Psoas muscle (tissue), 8 donors: Measurements from ENCODE around the gene CDK1. TPM values are rescaled to one million over a fixed set of nuclear protein-coding genes. Genes with fewer than 3 reads are reported as not detected.

Experiments
- ATAC-seq, 4 donors: fragments of 200-7000 bp; cut with Tn5 transposase; one replicate each; pipeline ENCODE4 v1.9.1; 2020; ENCODE audit warnings: moderate library complexity in 3 of 4, mild to moderate bottlenecking in 2 of 4
- DNase-seq, 2 donors: peaks; one replicate each; pipeline ENCODE4 v3.0.0-alpha.2; 2020
- H3K27ac ChIP-seq: fragments of 200-600 bp; one replicate; pipeline ENCODE4 v1.8.0; 2022
- H3K27me3 ChIP-seq, 3 donors: fragments of 200-600 bp in 1 of 3; one replicate each; pipeline versions ENCODE4 v1.6.1 to v1.8.0; 2013 to 2022; ENCODE audit warnings: low read length in 2 of 3, mild to moderate bottlenecking in 2 of 3, moderate library complexity in 1 of 3; ENCODE audit not compliant: insufficient read depth in 3 of 3
- H3K36me3 ChIP-seq, 2 donors: fragments of 200-600 bp in 1 of 2; one replicate each; pipeline versions ENCODE4 v1.6.1 to v1.8.0; 2013 to 2022; ENCODE audit warnings: low read depth in 1 of 2, mild to moderate bottlenecking in 1 of 2, moderate library complexity in 1 of 2; ENCODE audit not compliant: insufficient read depth in 1 of 2
- H3K4me1 ChIP-seq: fragments of 200-600 bp; one replicate; pipeline ENCODE4 v1.8.0; 2022
- H3K4me3 ChIP-seq: fragments of 200-600 bp; one replicate; pipeline ENCODE4 v1.8.0; 2022; ENCODE audit warnings: mild to moderate bottlenecking
- H3K9me3 ChIP-seq: fragments of 200-600 bp; one replicate; pipeline ENCODE4 v1.8.0; 2022
- CTCF ChIP-seq: fragments of 200-600 bp; IDR thresholded peaks from one replicate; pipeline ENCODE4 v1.8.0; 2022; ENCODE audit warnings: antibody characterized with exemption
- WGBS, 3 donors: extraction: QIAGEN DNeasy Blood & Tissue Kit; methylation state at CpG; one replicate each; pipeline versions ENCODE4 v1.1.6 to v1.1.7; 2013; 5-methylcytosine and 5-hydroxymethylcytosine counted together
- intact Hi-C, 2 donors: fragments of 100-400 bp; cut with DNase I; formaldehyde crosslinking; loops; one replicate each; pipeline versions ENCODE4 v1.11.0 to v1.14.2; 2022
- polyA plus RNA-seq, 3 donors: library from polyadenylated mRNA; stranded (reverse); fragments of 200-250 nt; gene quantifications; one replicate each; pipeline ENCODE4 v1.2.3, GENCODE V29; 2013
- total RNA-seq, 4 donors: library from RNA; stranded (reverse); fragmentation: NEBNext Ultra II Directional in 2 of 4; extraction: Animal tissue kit (Norgen Biotek cat#: 25700) in 2 of 4; gene quantifications; one replicate each; pipeline versions ENCODE4 v1.2.1 to v1.2.4, GENCODE V29; 2021 to 2023
- donor health status: healthy with polysubstance abuse.
- donor health status: DM: no; HTN: no; CAD: no; lungs with moderate emphysema.
- donor health status: Bipolar disorder and iron deficiency.
- donor health status: healthy.
- donor health status: DM: yes; HTN: yes; CAD: no.
- donor health status: DM: no; HTN: no; CAD: no.
- donor health status: DM: no; HTN: no; CAD: no.
- donor health status: DM: yes; HTN: yes; CAD: no.

CDK1 gene
- total and polyA plus RNA-seq, 7 donors = 0.44 to 1.5 (median 0.60) TPM

- ATAC-seq = no peak
Observed at GRCh38 chr10:60737242-60737641, 41.0 kb upstream of the CDK1 start.

GRCh38 chr10:60739558-60739957 lies 38.7 kb upstream of the CDK1 start:
- no peak for ATAC-seq
- Histone ChIP-seq H3K27ac (no peak overlapping the region), H3K36me3 (no peaks in the 10 kb centered on the region), H3K9me3 (no peaks in the 10 kb centered on the region), H3K27me3 (peaks cover 0 to 19% (median 4%) of the 10 kb centered on the region in 3 donors), H3K4me1 (no peaks in the 10 kb centered on the region), H3K4me3 (no peak overlapping the region)
- DNase-seq = no peak
- intact Hi-C loops = no loop called here
- TF ChIP-seq CTCF = no peak

More at GRCh38 chr10:60737242-60737641, 41.0 kb upstream of the CDK1 start:
- Histone ChIP-seq H3K36me3 (no peaks in the 10 kb centered on the region), H3K9me3 (no peaks in the 10 kb centered on the region), H3K4me3 (no peak overlapping the region), H3K27me3 (peaks cover 0 to 42% (median 16%) of the 10 kb centered on the region in 3 donors), H3K27ac (no peak overlapping the region), H3K4me1 (peaks cover 3% of the 10 kb centered on the region)
- no peak for TF ChIP-seq CTCF
- 59 to 73% (median 69%) methylated on average over 5 of the region's 5 CpGs for WGBS, 3 donors
- intact Hi-C loops = no loop called here
- DNase-seq = no peak

- TF ChIP-seq CTCF = no peak
- H3K4me3 ChIP-seq = no peak overlapping the region
- no peak overlapping the region for H3K27ac ChIP-seq
- no peaks in the 10 kb centered on the region for H3K4me1 ChIP-seq
- no peak for DNase-seq
- H3K9me3 ChIP-seq = no peaks in the 10 kb centered on the region
- intact Hi-C loops = no loop called here
- H3K36me3 ChIP-seq = no peaks in the 10 kb centered on the region
- no peak for ATAC-seq
- peaks cover 0 to 5% (median 1%) of the 10 kb centered on the region in 3 donors for H3K27me3 ChIP-seq
- WGBS, 3 donors = 73 to 85% (median 84%) methylated on average over 3 of the region's 3 CpGs
Observed at GRCh38 chr10:60742512-60742911, 35.8 kb upstream of the CDK1 start.

GRCh38 chr10:60747817-60748469 lies 30.3 kb upstream of the CDK1 start:
- DNase-seq = no peak
- WGBS, 3 donors = 59 to 64% (median 60%) methylated on average over 2 of the region's 2 CpGs
- intact Hi-C loops = no loop called here
- TF ChIP-seq CTCF = no peak
- Histone ChIP-seq H3K27ac (no peak overlapping the region), H3K36me3 (no peaks in the 10 kb centered on the region), H3K9me3 (no peaks in the 10 kb centered on the region), H3K27me3 (peaks cover 0 to 3% (median 0%) of the 10 kb centered on the region in 3 donors), H3K4me3 (no peak overlapping the region), H3K4me1 (no peaks in the 10 kb centered on the region)
- ATAC-seq = no peak

- H3K27ac ChIP-seq = no peak overlapping the region
- H3K36me3 ChIP-seq = no peaks in the 10 kb centered on the region
- no peaks in the 10 kb centered on the region for H3K4me1 ChIP-seq
- WGBS, 3 donors = 93 to 96% (median 95%) methylated on average over 1 of the region's 1 CpG
- intact Hi-C loops = no loop called here
- H3K9me3 ChIP-seq = no peaks in the 10 kb centered on the region
- H3K4me3 ChIP-seq = no peak overlapping the region
- no peak for ATAC-seq
- no peak for DNase-seq
- no peak for TF ChIP-seq CTCF
- H3K27me3 ChIP-seq = peaks cover 0 to 3% (median 0%) of the 10 kb centered on the region in 3 donors
Observed at GRCh38 chr10:60753152-60753551, 25.1 kb upstream of the CDK1 start.
